GM12878 (cell line): ENCODE results near the gene DUT. TPM values are rescaled to one million over a fixed set of nuclear protein-coding genes. Genes with fewer than 3 reads are reported as not detected.

Source experiments
- ATF7 ChIP-seq: fragments of 450-650 bp; IDR thresholded peaks from 2 replicates; pipeline ENCODE4 v1.6.1; 2016; ENCODE audit warnings: low read depth, mild to moderate bottlenecking
- BCL11A ChIP-seq: IDR thresholded peaks from 2 replicates; pipeline ENCODE4 v1.6.1; 2011; ENCODE audit warnings: low read depth, low read length
- CHD1 ChIP-seq: IDR thresholded peaks from 2 replicates; pipeline ENCODE4 v1.6.1; 2012; ENCODE audit warnings: low read depth, low read length, improper control_type of control experiment
- CREB1 ChIP-seq: IDR thresholded peaks from 2 replicates; pipeline ENCODE4 v1.6.1; 2012; ENCODE audit warnings: low read depth, mild to moderate bottlenecking, inconsistent platforms
- CREM ChIP-seq: IDR thresholded peaks from 2 replicates; pipeline ENCODE4 v1.6.1; 2014; ENCODE audit warnings: antibody characterized with exemption, low read depth
- EP300 ChIP-seq, 2 experiments: fragments of 150-350 bp in 1 of 2; IDR thresholded peaks; 2 replicates each; pipeline ENCODE4 v1.6.1; 2011 to 2012; ENCODE audit warnings: low read depth in 2 of 2, low read length in 2 of 2, borderline replicate concordance in 1 of 2, improper control_type of control experiment in 1 of 2, inconsistent platforms in 1 of 2; ENCODE audit not compliant: control insufficient read depth in 1 of 2
- FOXK2 ChIP-seq: fragments of 450-650 bp; IDR thresholded peaks from 2 replicates; pipeline ENCODE4 v1.6.1; 2017; ENCODE audit warnings: mild to moderate bottlenecking, moderate library complexity
- GATAD2B ChIP-seq: fragments of 450-650 bp; conservative IDR thresholded peaks from 2 replicates; pipeline ENCODE4 v1.6.1; 2017; ENCODE audit warnings: low read depth, mild to moderate bottlenecking, moderate library complexity
- HDGF ChIP-seq: fragments of 450-650 bp; IDR thresholded peaks from 2 replicates; pipeline ENCODE4 v1.6.1; 2016; ENCODE audit warnings: antibody characterized with exemption
- IKZF1 ChIP-seq: fragments of 450-650 bp; conservative IDR thresholded peaks from 2 replicates; pipeline ENCODE4 v1.6.1; 2017; ENCODE audit warnings: antibody characterized with exemption, mild to moderate bottlenecking
- JUNB ChIP-seq: IDR thresholded peaks from 2 replicates; pipeline ENCODE4 v1.6.1; 2016; ENCODE audit warnings: antibody characterized with exemption, mild to moderate bottlenecking
- MEF2A ChIP-seq: IDR thresholded peaks from 2 replicates; pipeline ENCODE4 v1.6.1; 2011; ENCODE audit warnings: low read depth, mild to moderate bottlenecking, low read length, moderate library complexity; ENCODE audit not compliant: insufficient read depth
- MXI1 ChIP-seq: fragments of 150-350 bp; IDR thresholded peaks from 2 replicates; pipeline ENCODE4 v1.6.1; 2011; ENCODE audit warnings: low read depth, mild to moderate bottlenecking, inconsistent platforms, low read length, improper control_type of control experiment
- NFIC ChIP-seq: IDR thresholded peaks from 2 replicates; pipeline ENCODE4 v1.6.1; 2012; ENCODE audit warnings: low read depth, mild to moderate bottlenecking, inconsistent platforms, low read length, moderate library complexity
- NR2F1 ChIP-seq: fragments of 450-650 bp; conservative IDR thresholded peaks from 2 replicates; pipeline ENCODE4 v1.6.1; 2017; ENCODE audit warnings: mild to moderate bottlenecking
- NRF1 ChIP-seq: conservative IDR thresholded peaks from 2 replicates; pipeline ENCODE4 v1.6.1; 2011; ENCODE audit warnings: mild to moderate bottlenecking, low read depth, low read length, improper control_type of control experiment
- SP1 ChIP-seq: IDR thresholded peaks from one replicate; pipeline ENCODE4 v1.6.1; 2011; ENCODE audit warnings: low read depth, low read length
- SREBF2 ChIP-seq: IDR thresholded peaks from 2 replicates; pipeline ENCODE4 v1.6.1; 2012; ENCODE audit warnings: mild to moderate bottlenecking, low read length
- SRF ChIP-seq, 2 experiments: IDR thresholded peaks; 2 replicates each; pipeline ENCODE4 v1.6.1; 2011; ENCODE audit warnings: low read depth in 2 of 2, low read length in 2 of 2, mild to moderate bottlenecking in 1 of 2, moderate library complexity in 1 of 2
- SUZ12 ChIP-seq: fragments of 200-600 bp; sonication (generic); IDR thresholded peaks from one replicate; pipeline ENCODE4 v1.6.1; 2018; ENCODE audit warnings: antibody characterized with exemption, mild to moderate bottlenecking; ENCODE audit not compliant: unreplicated experiment
- TCF3 ChIP-seq: IDR thresholded peaks from 2 replicates; pipeline ENCODE4 v1.6.1; 2012; ENCODE audit warnings: low read depth, mild to moderate bottlenecking, low read length, borderline replicate concordance; ENCODE audit not compliant: insufficient read depth
- TCF7 ChIP-seq: IDR thresholded peaks from 2 replicates; pipeline ENCODE4 v1.6.1; 2014; ENCODE audit warnings: antibody characterized with exemption, borderline replicate concordance
- ZNF207 ChIP-seq: fragments of 450-650 bp; IDR thresholded peaks from 2 replicates; pipeline ENCODE4 v1.6.1; 2014; ENCODE audit warnings: antibody characterized with exemption, mild to moderate bottlenecking, borderline replicate concordance
- ZSCAN29 ChIP-seq: fragments of 450-650 bp; IDR thresholded peaks from 2 replicates; pipeline ENCODE4 v1.6.1; 2017; ENCODE audit warnings: mild to moderate bottlenecking, moderate library complexity
- polyA plus RNA-seq, 11 experiments: library from polyadenylated mRNA; depleted of rRNA in 4 of 11; unstranded in 6 of 11; stranded (reverse) in 5 of 11; fragments of >200 nt; fragmentation: Nextera tagmentation in 4 of 11; fragmentation: Illumina TruSeq in 1 of 11; extraction: Ambion mirVana in 4 of 11; extraction: Trizol in 1 of 11; gene quantifications; 1 replicate in 1 of 11; 2 replicates in 10 of 11; pipeline versions ENCODE4 v1.2.1 to v1.2.3, GENCODE V29; 2011 to 2016; ENCODE audit warnings: inconsistent platforms in 2 of 11, missing spikeins in 2 of 11, low read depth in 1 of 11
- total RNA-seq, 4 experiments: library from RNA; depleted of rRNA in 3 of 4; stranded (reverse); fragments of >200 nt in 3 of 4; fragmentation: Illumina TruSeq in 1 of 4; extraction: Trizol in 1 of 4; gene quantifications; 2 replicates each; pipeline versions ENCODE4 v1.2.1 to v1.2.3, GENCODE V29; 2013 to 2021
- TF ChIP-seq, protein P1 (sequence below): IDR thresholded peaks from 2 replicates; pipeline ENCODE4 v1.6.1; 2012; ENCODE audit warnings: low read length, inconsistent platforms
- TF ChIP-seq, protein P2 (sequence below): fragments of 450-650 bp; IDR thresholded peaks from 2 replicates; pipeline ENCODE4 v1.6.1; 2014; ENCODE audit warnings: mild to moderate bottlenecking
- TF ChIP-seq, protein P3 (sequence below): fragments of 450-650 bp; IDR thresholded peaks from 2 replicates; pipeline ENCODE4 v1.6.1; 2017; ENCODE audit warnings: antibody characterized with exemption, mild to moderate bottlenecking, moderate library complexity

Gene DUT
- total and polyA plus RNA-seq, 10 of the 15 experiments (the other 5 are each of a cell fraction or from before 2014, with no cell fraction given): 20.1 to 452 (median 149) TPM

DNA sequence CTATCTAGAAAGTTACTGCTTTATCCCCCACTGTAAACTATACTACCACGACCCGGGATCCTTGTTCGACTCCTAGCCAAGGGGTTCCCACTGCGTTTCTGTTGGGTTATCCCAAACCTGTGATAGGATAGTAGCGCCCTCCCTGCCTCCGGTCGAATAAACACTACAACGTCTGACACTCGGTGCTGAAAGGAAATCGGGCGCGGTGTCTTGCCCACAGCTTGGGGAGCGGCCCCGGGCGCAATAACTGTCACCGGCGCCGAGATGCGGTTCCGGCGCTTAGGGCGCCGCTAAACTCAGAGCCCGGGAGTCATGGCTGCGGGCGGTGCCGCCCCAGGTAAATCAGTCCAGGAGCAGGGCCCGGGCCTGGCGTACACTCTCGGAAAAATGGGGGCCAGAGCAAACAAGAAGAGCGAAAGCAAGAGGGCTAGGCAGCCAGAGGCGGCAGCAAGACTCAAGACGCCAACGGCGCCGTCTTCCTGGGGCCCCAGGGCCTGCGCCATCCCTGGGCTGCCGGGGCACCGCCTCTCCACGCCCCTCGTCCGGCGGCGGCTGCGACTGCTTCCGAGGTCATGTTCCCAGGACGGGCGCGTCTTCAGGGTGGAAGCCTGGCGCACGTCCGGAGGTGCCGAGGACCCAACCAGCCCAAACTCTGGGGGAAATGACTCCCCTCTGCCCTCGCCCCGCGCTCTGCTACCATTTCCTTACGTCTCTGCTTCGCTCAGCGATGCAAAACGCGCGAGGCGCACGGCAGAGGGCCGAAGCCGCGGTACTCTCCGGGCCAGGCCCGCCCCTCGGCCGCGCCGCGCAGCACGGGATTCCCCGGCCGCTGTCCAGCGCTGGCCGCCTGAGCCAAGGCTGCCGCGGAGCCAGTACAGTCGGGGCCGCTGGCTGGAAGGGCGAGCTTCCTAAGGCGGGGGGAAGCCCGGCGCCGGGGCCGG lies at the start of gene DUT (continued):
- TF ChIP-seq ZNF207: peak; percentile 77; the same call in 1 of the 2 replicates
- TF ChIP-seq SRF (IDR thresholded peaks at IDR 0.05; ENCODE audit: low read depth in 2 of 2, low read length in 2 of 2): peak in 1 of 2 experiments; percentile 28; a peak in 1 of 4 replicates
- TF ChIP-seq EP300 (IDR thresholded peaks at IDR 0.05; ENCODE audit: borderline replicate concordance in 1 of 2, control insufficient read depth in 1 of 2, low read depth in 2 of 2, low read length in 2 of 2): no peak
- no peak for TF ChIP-seq MEF2A
- TF ChIP-seq HDGF: peak; percentile 84
- TF ChIP-seq, protein P1, sequence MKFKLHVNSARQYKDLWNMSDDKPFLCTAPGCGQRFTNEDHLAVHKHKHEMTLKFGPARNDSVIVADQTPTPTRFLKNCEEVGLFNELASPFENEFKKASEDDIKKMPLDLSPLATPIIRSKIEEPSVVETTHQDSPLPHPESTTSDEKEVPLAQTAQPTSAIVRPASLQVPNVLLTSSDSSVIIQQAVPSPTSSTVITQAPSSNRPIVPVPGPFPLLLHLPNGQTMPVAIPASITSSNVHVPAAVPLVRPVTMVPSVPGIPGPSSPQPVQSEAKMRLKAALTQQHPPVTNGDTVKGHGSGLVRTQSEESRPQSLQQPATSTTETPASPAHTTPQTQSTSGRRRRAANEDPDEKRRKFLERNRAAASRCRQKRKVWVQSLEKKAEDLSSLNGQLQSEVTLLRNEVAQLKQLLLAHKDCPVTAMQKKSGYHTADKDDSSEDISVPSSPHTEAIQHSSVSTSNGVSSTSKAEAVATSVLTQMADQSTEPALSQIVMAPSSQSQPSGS: no peak
- TF ChIP-seq IKZF1: peak; percentile 89
- peak; percentile 59; the same call in 1 of the 2 replicates for TF ChIP-seq CREM
- peak; percentile 83; the same call in 1 of the 2 replicates for TF ChIP-seq GATAD2B
- TF ChIP-seq NFIC: no peak
- TF ChIP-seq MXI1: peak; percentile 64; the same call in 1 of the 2 replicates
- no peak for TF ChIP-seq JUNB
- TF ChIP-seq SREBF2: no peak
- no peak for TF ChIP-seq ATF7
- no peak for TF ChIP-seq CHD1
- no peak for TF ChIP-seq TCF3
- no peak for TF ChIP-seq NRF1
- TF ChIP-seq, protein P2, sequence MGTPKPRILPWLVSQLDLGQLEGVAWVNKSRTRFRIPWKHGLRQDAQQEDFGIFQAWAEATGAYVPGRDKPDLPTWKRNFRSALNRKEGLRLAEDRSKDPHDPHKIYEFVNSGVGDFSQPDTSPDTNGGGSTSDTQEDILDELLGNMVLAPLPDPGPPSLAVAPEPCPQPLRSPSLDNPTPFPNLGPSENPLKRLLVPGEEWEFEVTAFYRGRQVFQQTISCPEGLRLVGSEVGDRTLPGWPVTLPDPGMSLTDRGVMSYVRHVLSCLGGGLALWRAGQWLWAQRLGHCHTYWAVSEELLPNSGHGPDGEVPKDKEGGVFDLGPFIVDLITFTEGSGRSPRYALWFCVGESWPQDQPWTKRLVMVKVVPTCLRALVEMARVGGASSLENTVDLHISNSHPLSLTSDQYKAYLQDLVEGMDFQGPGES: no peak
- TF ChIP-seq BCL11A: no peak
- no peak for TF ChIP-seq SUZ12
- peak; percentile 61; the same call in 1 of the 2 replicates for TF ChIP-seq NR2F1
- no peak for TF ChIP-seq FOXK2
- TF ChIP-seq TCF7: no peak
- TF ChIP-seq CREB1: no peak
- no peak for TF ChIP-seq ZSCAN29
- TF ChIP-seq SP1: no peak
- TF ChIP-seq, protein P3, sequence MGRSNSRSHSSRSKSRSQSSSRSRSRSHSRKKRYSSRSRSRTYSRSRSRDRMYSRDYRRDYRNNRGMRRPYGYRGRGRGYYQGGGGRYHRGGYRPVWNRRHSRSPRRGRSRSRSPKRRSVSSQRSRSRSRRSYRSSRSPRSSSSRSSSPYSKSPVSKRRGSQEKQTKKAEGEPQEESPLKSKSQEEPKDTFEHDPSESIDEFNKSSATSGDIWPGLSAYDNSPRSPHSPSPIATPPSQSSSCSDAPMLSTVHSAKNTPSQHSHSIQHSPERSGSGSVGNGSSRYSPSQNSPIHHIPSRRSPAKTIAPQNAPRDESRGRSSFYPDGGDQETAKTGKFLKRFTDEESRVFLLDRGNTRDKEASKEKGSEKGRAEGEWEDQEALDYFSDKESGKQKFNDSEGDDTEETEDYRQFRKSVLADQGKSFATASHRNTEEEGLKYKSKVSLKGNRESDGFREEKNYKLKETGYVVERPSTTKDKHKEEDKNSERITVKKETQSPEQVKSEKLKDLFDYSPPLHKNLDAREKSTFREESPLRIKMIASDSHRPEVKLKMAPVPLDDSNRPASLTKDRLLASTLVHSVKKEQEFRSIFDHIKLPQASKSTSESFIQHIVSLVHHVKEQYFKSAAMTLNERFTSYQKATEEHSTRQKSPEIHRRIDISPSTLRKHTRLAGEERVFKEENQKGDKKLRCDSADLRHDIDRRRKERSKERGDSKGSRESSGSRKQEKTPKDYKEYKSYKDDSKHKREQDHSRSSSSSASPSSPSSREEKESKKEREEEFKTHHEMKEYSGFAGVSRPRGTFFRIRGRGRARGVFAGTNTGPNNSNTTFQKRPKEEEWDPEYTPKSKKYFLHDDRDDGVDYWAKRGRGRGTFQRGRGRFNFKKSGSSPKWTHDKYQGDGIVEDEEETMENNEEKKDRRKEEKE: no peak
